Renal pelvis (tissue), 4 donors: ENCODE results near the gene FCN1. TPM values are rescaled to one million over a fixed set of nuclear protein-coding genes. Genes with fewer than 3 reads are reported as not detected.

Experiments
- DNase-seq: peaks from one replicate; pipeline ENCODE4 v3.0.0-alpha.2; 2013
- polyA plus RNA-seq, 3 donors: library from polyadenylated mRNA; unstranded; fragments of 120-200 nt; gene quantifications; one replicate each; pipeline ENCODE4 v1.2.1, GENCODE V29; 2013; ENCODE audit not compliant: insufficient read length in 3 of 3

The FCN1 gene
- polyA plus RNA-seq, 3 donors: 2.1 to 4.3 (median 3.6) TPM

DNA sequence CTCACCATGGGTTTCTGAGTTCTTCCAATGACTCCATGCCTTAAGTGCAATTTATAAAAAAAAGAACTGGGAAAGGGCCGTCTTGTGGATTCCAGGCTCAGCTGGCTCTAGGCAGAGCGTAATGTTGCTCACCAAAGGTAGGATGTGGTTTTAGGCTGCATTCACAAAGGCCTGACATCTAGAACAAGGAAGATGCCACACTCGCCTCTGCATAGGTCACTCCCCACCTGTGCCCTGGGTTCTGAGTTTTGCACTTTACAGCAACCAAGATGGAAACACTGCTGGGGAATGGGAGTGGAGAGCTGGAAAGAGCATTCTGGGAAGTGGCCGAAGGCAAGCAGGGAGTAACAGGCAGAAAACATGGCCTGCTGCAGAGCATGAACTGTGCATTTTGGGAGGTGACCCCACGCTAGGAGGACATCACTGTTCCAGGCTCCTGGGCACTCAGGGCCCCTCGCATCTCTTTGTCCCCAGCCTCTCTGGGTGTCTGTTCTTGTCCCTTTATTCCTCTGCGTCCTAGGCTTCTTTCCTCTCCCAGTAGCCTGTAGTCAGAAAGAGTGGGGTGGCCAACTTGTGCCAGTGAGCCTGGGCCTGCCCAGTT, 24.8 kb downstream of the FCN1 start:
- DNase-seq: no peak

DNA sequence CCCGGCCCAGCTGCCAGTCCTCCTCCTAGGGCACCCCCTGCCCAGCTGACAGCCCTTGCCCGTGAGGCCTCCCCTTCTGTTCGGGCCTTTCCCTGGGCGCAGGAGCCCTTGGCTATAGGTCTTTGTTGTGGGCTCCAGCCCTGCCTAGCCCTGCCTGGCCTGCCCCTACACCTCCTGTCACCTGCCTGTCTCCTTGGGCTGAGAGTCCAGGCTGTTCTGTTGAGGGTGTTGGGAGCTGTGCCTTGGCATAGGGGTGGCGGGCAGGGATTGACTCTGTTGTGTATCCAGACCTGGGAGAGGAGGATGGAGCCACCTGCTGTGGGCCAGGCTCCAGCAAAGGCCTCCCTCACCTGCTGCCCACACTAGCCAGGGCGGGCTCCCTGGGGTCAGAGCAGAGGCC, 25.5 kb downstream of the FCN1 start:
- DNase-seq: no peak

DNA sequence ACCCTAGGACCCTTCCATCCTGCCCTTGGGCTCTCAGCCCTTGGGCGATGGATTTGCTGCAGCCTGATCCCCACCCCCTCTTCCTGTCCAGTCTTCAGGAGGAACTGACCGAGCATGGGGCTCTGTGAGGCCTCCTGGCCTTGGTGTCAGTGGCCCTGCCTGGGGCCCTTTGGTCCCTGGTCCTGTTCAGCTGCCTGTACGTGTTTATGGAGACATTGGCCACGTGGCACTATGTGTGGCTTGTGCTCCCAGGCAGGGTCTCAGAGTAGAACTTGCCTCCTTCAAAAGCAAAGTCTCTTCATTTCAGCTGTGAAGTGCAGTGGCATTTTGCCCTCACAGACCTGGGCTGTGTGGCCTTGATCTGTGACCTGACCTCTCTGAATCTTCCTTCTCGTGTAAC, 26.0 kb downstream of the FCN1 start:
- no peak for DNase-seq

DNA sequence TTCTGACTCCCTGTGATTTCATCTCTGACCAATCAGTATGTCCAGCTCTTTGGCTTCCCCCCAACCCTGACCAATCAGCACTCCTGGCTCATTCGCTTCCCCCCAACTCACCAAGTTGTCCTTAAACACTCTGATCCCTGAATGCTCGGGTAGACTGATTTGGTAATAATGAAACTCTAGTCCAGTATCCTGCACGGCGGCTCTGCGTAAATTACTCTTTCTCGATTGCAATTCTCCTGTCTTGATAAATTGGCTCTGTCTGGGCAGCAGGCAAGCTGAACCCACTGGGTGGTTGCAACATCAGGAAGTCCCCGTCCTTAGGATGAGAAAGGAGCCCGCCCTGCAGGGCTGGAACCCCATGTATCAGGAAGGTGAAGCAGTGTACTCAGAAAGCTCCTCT, 26.7 kb downstream of the FCN1 start:
- DNase-seq: no peak

DNA sequence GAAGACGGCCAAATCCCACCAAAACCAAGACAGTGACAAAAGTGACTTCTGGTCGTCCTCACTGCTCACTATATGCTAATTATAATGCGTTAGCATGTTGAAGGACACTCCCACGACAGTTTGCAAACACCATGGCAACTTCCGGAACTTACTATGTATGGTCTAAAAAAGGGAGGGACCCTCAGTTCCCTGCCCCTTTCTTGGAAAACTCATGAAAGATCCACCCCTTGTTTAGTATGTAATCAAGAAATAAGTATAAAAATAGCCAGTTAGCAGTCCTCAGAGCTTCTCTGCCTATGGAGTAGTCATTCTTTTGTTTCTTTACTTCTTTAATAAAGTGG, 27.6 kb downstream of the FCN1 start:
- no peak for DNase-seq

DNA sequence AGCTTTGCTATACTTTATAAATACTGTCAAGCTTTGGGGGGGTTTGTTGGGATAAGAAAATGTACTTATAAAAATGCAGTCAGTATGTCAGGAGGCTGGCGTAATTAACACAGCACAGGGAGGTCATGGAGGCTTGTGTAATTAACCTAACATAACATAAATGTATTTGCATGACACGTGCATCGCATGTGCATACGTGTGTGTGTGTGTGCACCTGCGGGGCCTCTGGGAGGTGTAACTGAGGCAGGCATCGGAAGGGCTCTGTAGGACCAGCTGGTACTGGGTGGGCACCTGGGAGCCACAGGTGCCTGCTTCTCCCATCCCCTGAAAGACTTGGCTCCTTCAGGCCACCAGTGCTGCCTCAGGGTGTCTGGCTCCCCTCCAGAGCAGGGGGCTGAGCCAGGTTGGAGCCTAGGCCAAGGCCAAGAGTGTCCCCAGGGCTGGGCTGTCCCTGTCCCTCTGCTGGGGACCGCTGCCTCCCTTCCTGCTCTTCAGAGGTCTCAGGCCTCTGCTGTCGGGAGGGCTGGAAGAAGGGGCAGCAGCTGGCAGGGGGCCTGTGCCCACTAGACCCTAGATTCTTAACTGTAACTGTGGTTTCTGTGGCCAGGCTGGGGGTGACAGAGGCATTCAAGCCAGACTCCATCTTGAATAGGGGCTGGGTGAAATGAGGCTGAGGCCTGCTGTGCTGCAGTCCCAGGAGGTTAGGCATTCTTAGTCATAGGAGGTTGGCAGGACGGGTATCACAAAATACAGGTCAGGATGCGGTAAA, 28.1 kb downstream of the FCN1 start:
- DNase-seq: no peak

DNA sequence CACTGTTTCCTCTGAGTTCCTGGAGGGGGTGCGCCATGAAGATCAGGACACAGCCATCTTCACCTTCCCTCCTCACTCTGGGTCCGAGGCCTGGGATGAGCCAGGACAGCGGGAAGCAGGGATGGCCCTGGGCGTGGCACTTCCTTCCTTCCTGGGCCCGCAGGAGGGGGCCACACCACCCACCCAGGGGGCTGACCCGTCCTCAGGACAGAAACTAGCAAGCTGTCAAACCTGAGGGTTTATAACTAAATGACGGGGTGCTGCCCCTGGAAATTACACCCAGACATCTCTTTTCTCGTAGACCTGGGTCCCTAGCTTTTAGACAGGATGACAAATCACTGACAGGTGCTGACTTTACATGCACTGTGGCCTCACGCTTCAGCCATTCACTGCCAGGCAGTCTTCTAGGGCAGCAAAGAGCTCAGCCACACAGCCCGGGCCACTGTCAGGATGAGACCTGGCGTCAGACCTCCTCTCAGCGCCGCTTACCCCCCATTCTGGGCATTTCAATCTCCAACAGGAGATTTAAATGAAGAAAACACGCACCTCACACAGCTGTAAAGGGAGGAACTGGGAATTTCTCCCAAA, 29.0 kb downstream of the FCN1 start:
- DNase-seq: no peak

DNA sequence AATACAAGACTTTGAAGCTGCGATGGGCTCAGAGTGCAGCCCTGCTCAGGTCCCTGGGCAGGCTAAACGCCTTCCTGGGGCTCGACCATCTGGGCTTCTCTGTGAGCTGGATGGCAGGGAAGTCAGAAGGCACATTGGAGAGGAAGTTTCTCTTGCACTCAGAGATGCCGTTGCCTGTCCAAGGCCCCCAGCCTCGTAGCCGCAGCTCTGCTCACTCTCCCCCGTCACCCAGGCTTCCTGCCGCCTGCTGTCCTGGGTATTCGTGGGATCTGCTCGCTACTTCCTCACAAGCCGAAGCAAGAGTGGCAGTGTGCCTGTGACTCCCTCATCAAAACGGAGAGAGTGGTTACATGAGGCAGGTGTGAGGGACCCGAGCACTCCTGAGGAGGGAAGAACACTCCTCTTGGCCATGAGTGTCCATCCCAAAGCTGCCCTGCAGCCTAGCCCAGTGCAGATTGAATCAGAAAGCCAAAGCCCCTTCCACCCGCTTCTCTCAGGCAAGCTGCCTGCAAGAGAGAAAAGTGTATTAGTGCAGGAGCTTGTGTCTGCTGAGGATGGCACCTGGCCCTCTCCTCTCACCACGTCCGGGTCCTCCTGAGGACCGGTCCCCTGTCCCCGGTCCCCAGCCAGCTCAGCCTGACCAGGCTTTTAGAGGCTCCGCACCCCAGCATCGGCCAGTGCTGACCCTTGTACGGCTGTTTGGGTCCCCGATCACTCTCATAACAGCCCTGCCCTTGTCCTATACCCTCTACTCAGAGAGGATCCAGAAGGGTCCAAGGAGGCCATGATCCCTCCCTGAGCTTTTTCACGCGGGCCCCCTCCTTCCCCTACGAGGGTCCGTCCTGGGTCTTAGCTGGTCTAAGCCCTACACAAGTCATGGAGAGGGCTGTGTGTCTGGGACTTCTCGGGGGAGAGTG, 29.8 kb downstream of the FCN1 start:
- no peak for DNase-seq

DNA sequence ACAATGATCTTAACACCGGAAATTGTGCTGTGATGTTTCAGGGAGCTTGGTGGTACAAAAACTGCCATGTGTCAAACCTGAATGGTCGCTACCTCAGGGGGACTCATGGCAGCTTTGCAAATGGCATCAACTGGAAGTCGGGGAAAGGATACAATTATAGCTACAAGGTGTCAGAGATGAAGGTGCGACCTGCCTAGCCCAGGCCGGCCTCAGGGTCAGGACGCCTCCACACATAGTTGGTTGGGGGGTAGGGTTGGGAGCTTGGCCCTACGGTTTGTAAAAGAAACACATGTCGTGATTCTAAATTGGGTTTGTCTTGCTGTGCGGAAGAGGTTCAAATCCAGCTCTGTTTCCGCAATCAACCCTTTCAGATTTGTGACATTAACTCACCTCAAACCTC, 30.5 kb downstream of the FCN1 start:
- DNase-seq: no peak

DNA sequence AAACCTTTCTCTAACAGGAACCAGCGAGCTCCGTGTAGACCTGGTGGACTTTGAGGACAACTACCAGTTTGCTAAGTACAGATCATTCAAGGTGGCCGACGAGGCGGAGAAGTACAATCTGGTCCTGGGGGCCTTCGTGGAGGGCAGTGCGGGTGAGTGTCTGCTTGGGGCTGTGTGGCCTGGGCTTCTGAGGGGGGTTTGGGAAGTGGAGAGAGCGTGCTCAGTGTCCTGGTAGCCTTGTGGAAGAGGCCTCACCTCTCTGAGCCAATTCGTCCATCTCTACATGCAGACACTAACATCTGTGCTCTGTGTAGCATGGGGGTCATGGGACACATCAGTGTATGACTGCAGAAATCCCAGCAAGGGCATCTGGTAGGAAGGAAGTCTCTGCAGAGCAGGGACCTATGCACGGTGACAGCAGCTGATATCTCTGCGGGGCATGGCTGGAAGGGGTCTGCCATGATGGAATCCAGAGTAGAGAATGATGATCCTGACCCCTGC, 31.2 kb downstream of the FCN1 start:
- DNase-seq: no peak

DNA sequence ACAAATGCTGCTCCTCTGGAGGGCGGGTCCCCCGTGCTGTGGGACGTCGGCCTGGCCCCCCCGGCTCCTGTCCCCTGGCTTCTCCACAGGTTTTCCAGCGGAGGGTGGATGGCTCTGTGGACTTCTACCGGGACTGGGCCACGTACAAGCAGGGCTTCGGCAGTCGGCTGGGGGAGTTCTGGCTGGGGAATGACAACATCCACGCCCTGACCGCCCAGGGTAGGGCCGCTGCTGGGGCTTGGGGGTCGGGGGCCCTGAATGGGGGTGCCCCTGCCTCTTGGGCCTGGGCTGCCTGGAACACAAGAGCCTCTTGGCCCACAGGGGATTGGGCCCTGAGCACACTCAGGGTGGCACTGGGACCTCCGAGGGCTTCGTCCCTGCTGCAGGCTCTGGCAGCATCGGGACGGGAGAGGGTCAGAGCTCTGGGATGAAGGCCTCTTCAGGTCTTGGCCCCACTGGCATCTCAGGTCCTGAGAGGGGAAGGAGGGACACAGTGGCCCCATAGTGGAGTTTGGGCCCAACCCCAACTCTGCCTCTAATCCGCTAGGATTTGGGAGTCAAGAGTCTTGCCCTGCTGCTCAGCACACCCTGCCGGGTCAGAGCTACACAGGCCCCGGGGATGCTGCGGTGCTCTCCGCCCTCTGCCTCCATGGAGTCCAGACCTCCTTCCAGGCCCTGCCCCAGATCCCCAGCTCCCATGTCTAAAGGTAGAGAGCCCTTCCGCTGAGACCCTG, 31.9 kb downstream of the FCN1 start:
- no peak for DNase-seq

DNA sequence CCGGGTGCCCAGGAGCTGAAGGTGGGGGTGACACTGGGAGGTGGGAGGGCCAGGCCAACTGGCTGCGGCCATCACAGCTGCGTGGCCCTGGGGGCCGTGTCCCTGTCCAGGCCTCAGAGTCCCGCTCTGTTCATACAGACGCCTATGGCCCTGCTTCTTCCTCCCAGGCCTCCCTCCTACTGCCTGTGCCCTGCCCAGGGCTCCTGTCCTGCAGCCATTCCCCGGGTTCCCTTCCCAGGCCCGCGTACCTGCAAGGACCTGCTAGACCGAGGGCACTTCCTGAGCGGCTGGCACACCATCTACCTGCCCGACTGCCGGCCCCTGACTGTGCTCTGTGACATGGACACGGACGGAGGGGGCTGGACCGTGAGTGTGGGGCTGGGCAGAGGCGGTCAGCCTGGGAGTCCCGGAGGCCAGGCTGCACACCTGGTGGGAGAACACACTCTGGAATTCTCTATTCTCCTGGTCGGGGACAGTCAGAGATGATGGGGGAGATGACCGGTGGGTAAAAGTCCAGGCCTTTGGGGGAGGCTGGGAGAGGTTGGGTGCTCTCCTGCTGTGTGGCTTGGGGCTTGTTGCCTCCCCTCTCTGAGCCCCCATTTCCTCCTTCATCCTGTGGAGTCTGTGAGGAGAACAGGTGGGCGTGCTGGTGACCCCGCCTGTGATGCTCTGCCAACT, 32.6 kb downstream of the FCN1 start:
- DNase-seq: no peak

DNA sequence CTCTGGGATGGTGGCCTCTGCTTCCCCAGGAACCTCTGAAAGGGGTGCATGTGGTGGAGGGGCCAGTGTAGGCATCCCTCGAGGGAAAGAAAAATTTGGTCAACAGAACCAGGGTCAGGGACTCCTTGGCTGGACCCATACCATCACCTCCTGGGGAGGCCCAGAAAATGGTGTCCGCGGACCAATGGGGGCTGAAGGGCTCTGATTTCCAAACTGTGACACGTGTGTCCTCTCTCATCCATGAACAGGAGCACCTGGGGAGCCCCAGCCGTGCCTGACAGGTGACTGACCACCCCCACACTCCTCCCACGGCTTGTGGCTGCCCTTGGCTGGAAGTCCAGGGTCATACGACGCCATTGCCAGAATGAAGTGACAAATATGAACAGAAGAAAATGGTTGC, 33.2 kb downstream of the FCN1 start:
- no peak for DNase-seq

DNA sequence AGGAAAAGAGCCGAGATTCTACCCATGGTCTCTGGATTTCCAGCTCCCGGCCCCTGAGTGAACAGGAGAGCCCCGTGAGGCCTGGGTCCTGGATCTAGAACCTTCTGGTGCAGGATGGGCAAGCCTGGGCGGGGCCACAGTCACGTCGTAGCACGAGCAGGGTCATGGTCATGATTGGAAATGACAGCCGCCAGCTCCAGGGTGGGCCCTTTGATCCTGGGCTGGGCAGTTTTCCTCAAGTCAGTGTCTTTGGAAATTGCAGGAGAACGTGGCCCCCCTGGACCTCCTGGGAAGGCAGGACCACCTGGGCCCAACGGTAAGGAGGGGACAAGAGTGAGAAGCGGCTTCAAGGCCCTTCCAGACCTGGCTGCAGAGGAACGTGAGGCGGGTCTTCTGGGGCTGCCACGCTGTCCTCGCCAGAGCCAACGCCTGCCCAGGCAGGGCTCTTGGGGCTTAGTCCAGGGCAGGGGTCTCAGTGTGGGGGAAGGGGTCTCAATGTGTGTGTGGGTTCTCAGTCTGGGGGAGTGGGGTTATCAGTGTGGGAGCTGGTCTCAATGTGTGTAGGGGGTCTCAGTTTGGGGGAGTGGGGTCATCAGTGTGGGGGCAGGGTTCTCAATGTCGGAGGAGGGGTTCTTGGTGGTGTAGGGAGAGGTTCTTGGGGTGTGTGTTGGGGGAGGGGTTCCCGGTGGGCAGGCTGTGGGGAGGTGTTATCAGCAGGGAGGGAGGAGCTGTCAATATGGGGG, 34.5 kb downstream of the FCN1 start:
- no peak for DNase-seq

DNA sequence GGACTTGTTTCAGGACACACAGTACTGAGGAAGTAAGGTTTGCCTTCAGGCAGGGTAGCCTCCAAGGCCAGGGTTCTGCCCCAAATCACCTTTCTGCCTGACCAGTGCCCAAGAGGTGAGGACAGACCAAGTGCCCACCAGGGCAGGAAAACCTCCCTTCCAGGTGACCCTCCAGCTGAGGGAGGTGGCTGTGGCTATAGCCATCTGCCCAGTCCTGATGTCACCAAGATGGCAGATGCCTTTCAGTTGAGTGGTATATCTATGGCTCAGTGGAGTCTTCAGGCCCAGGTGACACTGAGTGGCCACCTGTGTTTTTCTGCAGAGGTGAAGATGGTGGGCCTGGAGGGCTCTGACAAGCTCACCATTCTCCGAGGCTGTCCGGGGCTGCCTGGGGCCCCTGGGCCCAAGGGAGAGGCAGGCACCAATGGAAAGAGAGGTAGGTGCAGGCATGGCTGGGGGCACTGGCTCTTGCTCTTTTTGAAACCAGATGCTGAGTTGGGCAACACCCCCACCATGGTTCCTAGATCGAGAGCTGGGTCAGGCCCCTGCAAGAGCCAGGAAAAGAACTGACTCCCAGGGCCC, 35.4 kb downstream of the FCN1 start:
- DNase-seq: no peak

DNA sequence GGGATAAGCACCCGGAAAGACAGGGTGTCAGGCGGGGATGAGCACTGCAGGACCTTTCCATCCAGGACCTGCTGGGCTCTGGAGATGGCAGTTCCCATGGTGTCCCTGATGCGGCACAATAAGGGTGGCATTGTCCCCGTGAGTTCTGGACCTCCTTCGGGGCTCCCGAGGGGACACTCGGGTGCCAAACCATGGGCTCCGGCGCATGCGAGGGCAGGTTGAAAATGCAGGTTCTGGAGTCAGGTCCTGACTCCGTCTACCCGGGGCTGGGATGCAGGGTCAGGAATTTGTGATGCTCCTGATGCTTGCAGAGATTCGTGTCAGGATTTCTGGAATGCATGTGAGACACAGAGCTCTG, 36.4 kb downstream of the FCN1 start:
- DNase-seq: no peak

DNA sequence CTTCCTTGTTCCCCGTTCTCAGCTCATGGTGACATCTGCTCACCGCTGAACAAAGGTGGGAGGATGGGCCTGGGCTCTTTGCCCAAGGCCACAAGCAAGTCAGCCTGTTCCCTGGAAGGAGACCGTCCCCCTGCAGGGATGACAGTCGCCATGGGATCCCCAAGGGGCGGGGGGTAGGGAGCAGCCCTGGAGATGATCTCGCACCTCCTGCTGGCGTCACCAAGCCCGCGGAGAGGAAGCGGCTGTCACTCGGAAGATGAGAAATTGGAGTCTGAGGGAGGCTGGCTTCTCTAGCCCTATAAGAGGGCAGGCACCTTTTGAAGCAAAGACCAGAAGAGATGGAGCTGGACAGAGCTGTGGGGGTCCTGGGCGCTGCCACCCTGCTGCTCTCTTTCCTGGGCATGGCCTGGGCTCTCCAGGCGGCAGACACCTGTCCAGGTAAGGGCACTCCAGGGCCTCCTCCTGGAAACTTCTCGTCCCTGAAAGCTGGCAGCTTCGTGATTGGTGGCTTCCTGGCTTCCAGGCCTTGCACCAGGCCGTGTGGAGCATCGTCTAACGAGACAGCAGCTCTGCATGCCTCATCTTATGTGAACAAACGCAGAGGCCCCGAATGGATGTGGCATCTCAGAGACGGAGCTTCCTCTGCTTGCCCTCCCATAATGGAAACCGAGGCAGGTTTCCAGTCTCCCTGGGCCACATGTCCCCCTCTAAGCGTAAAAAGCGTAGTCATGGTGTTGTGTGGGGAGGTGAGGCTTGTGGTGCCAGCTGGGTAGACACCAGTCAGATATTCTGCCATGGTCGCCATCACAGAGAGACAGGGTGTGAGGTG, 37.0 kb downstream of the FCN1 start, which contains the start of gene FCN2:
Gene FCN2, plus strand, starts transcription at position 327 of the 829 bp plus-strand sequence. Its CDS starts 12 bp downstream, at position 339.
- no peak for DNase-seq

DNA sequence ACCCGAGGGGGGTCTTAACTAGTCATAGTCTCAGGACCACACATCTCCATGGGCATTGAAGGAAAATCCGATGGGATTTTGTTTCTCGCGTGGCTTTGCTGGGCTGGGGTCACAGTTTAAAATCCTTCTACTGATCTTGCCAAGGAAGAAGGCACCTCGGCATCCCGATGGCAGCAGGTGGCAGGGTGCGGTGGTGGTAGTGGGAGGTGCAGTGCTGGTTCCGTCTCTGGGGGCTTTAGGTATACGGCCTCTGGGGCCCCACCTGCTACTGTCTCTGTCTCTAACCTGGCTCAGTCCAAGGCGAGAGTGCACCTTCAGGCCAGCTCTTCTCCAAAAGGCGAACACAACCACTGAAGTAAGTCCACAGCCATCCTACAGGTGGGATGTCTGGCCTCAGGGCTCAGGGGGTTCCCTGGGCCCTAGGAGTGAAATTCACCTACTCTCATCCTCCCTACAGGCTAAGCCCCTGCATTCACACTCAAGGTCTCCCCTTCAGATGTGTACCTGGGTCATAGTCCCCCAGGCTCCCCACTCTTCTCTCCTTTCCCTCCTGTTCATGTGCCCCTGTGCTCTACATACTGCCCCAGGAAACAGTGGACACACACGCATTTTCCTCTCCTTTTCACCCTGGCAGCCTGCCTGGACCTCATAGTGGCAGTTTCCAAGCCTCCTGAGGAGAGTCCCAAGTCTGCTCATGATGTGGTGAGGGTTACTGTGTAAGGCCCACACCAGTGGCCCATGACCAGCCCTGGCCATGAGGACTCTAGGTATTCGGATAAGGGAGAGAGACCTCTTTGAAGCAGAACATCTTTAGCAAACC, 37.8 kb downstream of the FCN1 start:
- DNase-seq: no peak
